K562 (cell line): ENCODE data around the gene TSPAN15. TPM values are rescaled to one million over a fixed set of nuclear protein-coding genes. Genes with fewer than 3 reads are reported as not detected.

ENCODE experiments used
- BMI1 ChIP-seq: fragments of 150-350 bp; IDR thresholded peaks from 2 replicates; pipeline ENCODE4 v1.6.1; 2014; ENCODE audit warnings: low read length
- CHD7 ChIP-seq: fragments of 200-600 bp; sonication (generic); IDR thresholded peaks from one replicate; pipeline ENCODE4 v1.6.1; 2012; ENCODE audit warnings: mild to moderate bottlenecking, low read depth, low read length, inconsistent platforms
- GATAD2B ChIP-seq: fragments of 450-650 bp; IDR thresholded peaks from 2 replicates; pipeline ENCODE4 v1.6.1; 2017; ENCODE audit warnings: mild to moderate bottlenecking, borderline replicate concordance
- HNRNPLL ChIP-seq: fragments of 200-400 bp; formaldehyde crosslinking; IDR thresholded peaks from 2 replicates; pipeline ENCODE4 v1.6.1; 2017; ENCODE audit warnings: low read length, low read depth, mild to moderate bottlenecking; ENCODE audit not compliant: poor library complexity, severe bottlenecking
- JUND ChIP-seq, 2 experiments: IDR thresholded peaks; 2 replicates in 1 of 2; 3 replicates in 1 of 2; pipeline ENCODE4 v1.6.1; 2011; ENCODE audit warnings: borderline replicate concordance in 2 of 2, low read depth in 2 of 2, low read length in 2 of 2, improper control_type of control experiment in 1 of 2, missing biosample characterization in 1 of 2, missing genetic modification characterization in 1 of 2, missing genetic modification reagents in 1 of 2
- LEF1 ChIP-seq: fragments of 450-650 bp; IDR thresholded peaks from 2 replicates; pipeline ENCODE4 v1.6.1; 2016; ENCODE audit warnings: mild to moderate bottlenecking
- MECOM ChIP-seq: fragments of 250-450 bp; sonication (Bioruptor Pico); IDR thresholded peaks from 2 replicates; pipeline ENCODE4 v1.8.0; 2022; ENCODE audit warnings: inconsistent platforms
- MXD1 ChIP-seq: fragments of 250-450 bp; sonication (Bioruptor Pico); IDR thresholded peaks from 2 replicates; pipeline ENCODE4 v1.8.0; 2021; ENCODE audit warnings: borderline replicate concordance, mild to moderate bottlenecking, moderate library complexity; ENCODE audit not compliant: poor library complexity, severe bottlenecking
- PTRF ChIP-seq: fragments of 450-650 bp; IDR thresholded peaks from 2 replicates; pipeline ENCODE4 v1.6.1; 2016; ENCODE audit warnings: mild to moderate bottlenecking, missing genetic modification characterization, missing compliant biosample characterization
- RHOXF2B ChIP-seq: fragments of 250-450 bp; sonication (Bioruptor Pico); conservative IDR thresholded peaks from 2 replicates; pipeline ENCODE4 v1.5.1; 2021
- SMARCE1 ChIP-seq: fragments of 450-650 bp; IDR thresholded peaks from 2 replicates; pipeline ENCODE4 v1.7.1; 2016; ENCODE audit warnings: mild to moderate bottlenecking
- TAL1 ChIP-seq: fragments of 450-650 bp; IDR thresholded peaks from 2 replicates; pipeline ENCODE4 v1.6.1; 2016; ENCODE audit warnings: mild to moderate bottlenecking
- ZNF197 ChIP-seq: fragments of 200-800 bp; sonication (Bioruptor generic); IDR thresholded peaks from 2 replicates; pipeline ENCODE4 v1.6.1; 2016; ENCODE audit warnings: low read depth, missing genetic modification characterization, missing compliant biosample characterization
- ZNF263 ChIP-seq: sonication (generic); formaldehyde crosslinking; IDR thresholded peaks from 2 replicates; pipeline ENCODE4 v1.8.0; 2022; ENCODE audit warnings: mild to moderate bottlenecking, missing genetic modification reagents, borderline replicate concordance
- ZNF57 ChIP-seq: fragments of 450-650 bp; formaldehyde crosslinking; IDR thresholded peaks from 2 replicates; pipeline ENCODE4 v1.4.0; 2020; ENCODE audit warnings: mild to moderate bottlenecking, moderate library complexity
- polyA plus RNA-seq, 8 experiments: library from polyadenylated mRNA; depleted of rRNA in 4 of 8; stranded (reverse) in 5 of 8; unstranded in 3 of 8; fragments of >200 nt; fragmentation: Nextera tagmentation in 2 of 8; fragmentation: Illumina TruSeq in 1 of 8; extraction: Ambion mirVana in 2 of 8; extraction: Trizol in 1 of 8; gene quantifications; 2 replicates each; pipeline versions ENCODE4 v1.2.1 to v1.2.3, GENCODE V29; 2011 to 2014; ENCODE audit warnings: inconsistent platforms in 1 of 8, missing spikeins in 1 of 8
- total RNA-seq, 7 experiments: library from RNA; depleted of rRNA in 6 of 7; stranded (reverse); fragments of >200 nt in 6 of 7; fragmentation: Illumina TruSeq in 2 of 7; extraction: Trizol in 2 of 7; gene quantifications; 2 replicates each; pipeline versions ENCODE4 v1.2.1 to v1.2.3, GENCODE V29; 2011 to 2021; ENCODE audit warnings: low replicate concordance in 1 of 7

TSPAN15 gene
- total and polyA plus RNA-seq, 9 of the 15 experiments (the other 6 are each of a cell fraction or from before 2014, with no cell fraction given): 0.33 to 1.0 (median 0.45) TPM; not detected in 2

GRCh38 chr10:69474742-69475432, 23.6 kb downstream of the TSPAN15 start (continued):
- TF ChIP-seq CHD7 (no peak), SMARCE1 (no peak), LEF1 (no peak), JUND (IDR thresholded peaks at IDR 0.05; ENCODE audit: borderline replicate concordance, low read depth, low read length) (peak; percentile 45; the same call in 1 of the 2 replicates), JUND (tag; IDR thresholded peaks at IDR 0.05; ENCODE audit: borderline replicate concordance, low read depth, low read length) (no peak), MXD1 (CRISPR knock-in tag) (no peak), RHOXF2B (CRISPR knock-in tag) (no peak), TAL1 (no peak), MECOM (CRISPR knock-in tag) (no peak), PTRF (tag) (no peak), GATAD2B (no peak), HNRNPLL (no peak), ZNF263 (peak; percentile 88), ZNF57 (no peak), BMI1 (no peak), ZNF197 (CRISPR knock-in tag) (no peak)
